ENCODE measurements around the gene SLC25A40.

DNA sequence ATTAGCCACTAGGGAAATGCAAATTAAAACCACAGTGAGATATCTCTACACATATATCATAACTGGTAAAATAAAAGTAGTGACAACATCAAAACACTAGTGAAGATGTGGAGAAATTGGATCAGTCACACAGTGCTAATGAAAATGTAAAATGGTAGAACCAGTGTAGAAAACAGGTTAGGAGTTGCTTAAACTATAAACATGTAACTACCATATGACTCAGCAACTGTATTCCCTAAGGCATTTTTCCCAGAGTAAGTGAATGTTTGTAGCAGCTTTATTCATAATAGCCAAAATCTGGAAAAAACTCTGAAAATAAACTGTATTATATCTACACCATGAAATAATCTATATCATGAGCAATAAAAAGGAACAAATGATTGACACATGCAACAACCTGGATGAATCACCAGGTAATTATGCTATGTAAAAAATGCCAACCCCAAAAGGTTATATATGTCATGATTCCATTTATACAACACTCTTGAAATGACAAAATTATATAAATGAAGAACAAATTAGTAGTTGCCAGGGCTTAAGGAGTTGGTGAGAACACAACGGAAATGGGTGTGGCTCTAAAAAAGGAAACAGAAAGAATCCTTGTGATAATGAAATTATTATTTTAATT, 22.8 kb downstream of the SLC25A40 start:
- TF ChIP-seq, protein P1, sequence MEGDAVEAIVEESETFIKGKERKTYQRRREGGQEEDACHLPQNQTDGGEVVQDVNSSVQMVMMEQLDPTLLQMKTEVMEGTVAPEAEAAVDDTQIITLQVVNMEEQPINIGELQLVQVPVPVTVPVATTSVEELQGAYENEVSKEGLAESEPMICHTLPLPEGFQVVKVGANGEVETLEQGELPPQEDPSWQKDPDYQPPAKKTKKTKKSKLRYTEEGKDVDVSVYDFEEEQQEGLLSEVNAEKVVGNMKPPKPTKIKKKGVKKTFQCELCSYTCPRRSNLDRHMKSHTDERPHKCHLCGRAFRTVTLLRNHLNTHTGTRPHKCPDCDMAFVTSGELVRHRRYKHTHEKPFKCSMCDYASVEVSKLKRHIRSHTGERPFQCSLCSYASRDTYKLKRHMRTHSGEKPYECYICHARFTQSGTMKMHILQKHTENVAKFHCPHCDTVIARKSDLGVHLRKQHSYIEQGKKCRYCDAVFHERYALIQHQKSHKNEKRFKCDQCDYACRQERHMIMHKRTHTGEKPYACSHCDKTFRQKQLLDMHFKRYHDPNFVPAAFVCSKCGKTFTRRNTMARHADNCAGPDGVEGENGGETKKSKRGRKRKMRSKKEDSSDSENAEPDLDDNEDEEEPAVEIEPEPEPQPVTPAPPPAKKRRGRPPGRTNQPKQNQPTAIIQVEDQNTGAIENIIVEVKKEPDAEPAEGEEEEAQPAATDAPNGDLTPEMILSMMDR (IDR thresholded peaks at IDR 0.05), result no peak
- TF ChIP-seq POLR2AphosphoS5 (IDR thresholded peaks at IDR 0.05) (no peak), POLR2A (IDR thresholded peaks at IDR 0.05) (no peak)
